ENCODE results near the gene SIVA1.

Gene SIVA1

GRCh38 chr14:104769324-104770071, 16.6 kb downstream of the SIVA1 start:
- Histone ChIP-seq H3K9ac (ENCODE audit: insufficient read length, low read depth) (no peak overlapping the region), H3K36me3 (ENCODE audit: insufficient read depth, insufficient read length, low read length) (peaks cover 52% of the 10 kb centered on the region), H3K4me3 (ENCODE audit: insufficient read length, low read depth) (no peak overlapping the region), H3K27me3 (ENCODE audit: insufficient read depth, insufficient read length) (no peaks in the 10 kb centered on the region), H3K4me1 (ENCODE audit: insufficient read depth, insufficient read length) (peaks cover 8% of the 10 kb centered on the region), H3K9me3 (ENCODE audit: insufficient read depth, low read length) (peaks cover 19% of the 10 kb centered on the region; the same call in 1 of the 2 replicates)
- DNase-seq (ENCODE audit: low read depth, low spot score) = no peak
- TF ChIP-seq SUZ12 (IDR thresholded peaks at IDR 0.05; ENCODE audit: extremely low read depth, insufficient read depth, insufficient read length) (no peak), YY1 (IDR thresholded peaks at IDR 0.05; ENCODE audit: insufficient read depth, insufficient read length) (no peak), ZNF274 (IDR thresholded peaks at IDR 0.05; ENCODE audit: low read depth, low read length) (no peak)

GRCh38 chr14:104770072-104770579, 17.2 kb downstream of the SIVA1 start:
- Histone ChIP-seq H3K36me3 (ENCODE audit: insufficient read depth, insufficient read length, low read length) (peaks cover 58% of the 10 kb centered on the region), H3K4me1 (ENCODE audit: insufficient read depth, insufficient read length) (peaks cover 8% of the 10 kb centered on the region)
- TF ChIP-seq SUZ12 (IDR thresholded peaks at IDR 0.05; ENCODE audit: extremely low read depth, insufficient read depth, insufficient read length) (no peak), YY1 (IDR thresholded peaks at IDR 0.05; ENCODE audit: insufficient read depth, insufficient read length) (no peak), ZNF274 (IDR thresholded peaks at IDR 0.05; ENCODE audit: low read depth, low read length) (no peak)

GRCh38 chr14:104770851-104771272, 17.9 kb downstream of the SIVA1 start:
- Histone ChIP-seq H3K4me3 (ENCODE audit: insufficient read length, low read depth) (no peak overlapping the region), H3K4me1 (ENCODE audit: insufficient read depth, insufficient read length) (peaks cover 8% of the 10 kb centered on the region), H3K9ac (ENCODE audit: insufficient read length, low read depth) (no peak overlapping the region), H3K36me3 (ENCODE audit: insufficient read depth, insufficient read length, low read length) (peaks cover 65% of the 10 kb centered on the region), H3K9me3 (ENCODE audit: insufficient read depth, low read length) (peaks cover 19% of the 10 kb centered on the region; the same call in 1 of the 2 replicates), H3K27me3 (ENCODE audit: insufficient read depth, insufficient read length) (no peaks in the 10 kb centered on the region)
- TF ChIP-seq ZNF274 (IDR thresholded peaks at IDR 0.05; ENCODE audit: low read depth, low read length) (no peak), SUZ12 (IDR thresholded peaks at IDR 0.05; ENCODE audit: extremely low read depth, insufficient read depth, insufficient read length) (no peak), YY1 (IDR thresholded peaks at IDR 0.05; ENCODE audit: insufficient read depth, insufficient read length) (no peak)
- DNase-seq (ENCODE audit: low read depth, low spot score) = no peak

More at GRCh38 chr14:104770072-104770579, 17.2 kb downstream of the SIVA1 start:
- peaks cover 19% of the 10 kb centered on the region; the same call in 1 of the 2 replicates for H3K9me3 ChIP-seq (ENCODE audit: insufficient read depth, low read length)
- no peaks in the 10 kb centered on the region for H3K27me3 ChIP-seq (ENCODE audit: insufficient read depth, insufficient read length)
- no peak for DNase-seq (ENCODE audit: low read depth, low spot score)
- H3K4me3 ChIP-seq (ENCODE audit: insufficient read length, low read depth) = no peak overlapping the region
- no peak overlapping the region for H3K9ac ChIP-seq (ENCODE audit: insufficient read length, low read depth)

GRCh38 chr14:104771374-104771773, 18.4 kb downstream of the SIVA1 start:
- TF ChIP-seq SUZ12 (IDR thresholded peaks at IDR 0.05; ENCODE audit: extremely low read depth, insufficient read depth, insufficient read length) (no peak), ZNF274 (IDR thresholded peaks at IDR 0.05; ENCODE audit: low read depth, low read length) (no peak), YY1 (IDR thresholded peaks at IDR 0.05; ENCODE audit: insufficient read depth, insufficient read length) (no peak)
- H3K9ac ChIP-seq (ENCODE audit: insufficient read length, low read depth) = no peak overlapping the region
- H3K4me3 ChIP-seq (ENCODE audit: insufficient read length, low read depth) = no peak overlapping the region
- no peaks in the 10 kb centered on the region for H3K27me3 ChIP-seq (ENCODE audit: insufficient read depth, insufficient read length)
- H3K4me1 ChIP-seq (ENCODE audit: insufficient read depth, insufficient read length) = peaks cover 8% of the 10 kb centered on the region
- DNase-seq (ENCODE audit: low read depth, low spot score) = no peak
- H3K36me3 ChIP-seq (ENCODE audit: insufficient read depth, insufficient read length, low read length) = peaks cover 68% of the 10 kb centered on the region
- H3K9me3 ChIP-seq (ENCODE audit: insufficient read depth, low read length) = peaks cover 19% of the 10 kb centered on the region; the same call in 1 of the 2 replicates

DNA sequence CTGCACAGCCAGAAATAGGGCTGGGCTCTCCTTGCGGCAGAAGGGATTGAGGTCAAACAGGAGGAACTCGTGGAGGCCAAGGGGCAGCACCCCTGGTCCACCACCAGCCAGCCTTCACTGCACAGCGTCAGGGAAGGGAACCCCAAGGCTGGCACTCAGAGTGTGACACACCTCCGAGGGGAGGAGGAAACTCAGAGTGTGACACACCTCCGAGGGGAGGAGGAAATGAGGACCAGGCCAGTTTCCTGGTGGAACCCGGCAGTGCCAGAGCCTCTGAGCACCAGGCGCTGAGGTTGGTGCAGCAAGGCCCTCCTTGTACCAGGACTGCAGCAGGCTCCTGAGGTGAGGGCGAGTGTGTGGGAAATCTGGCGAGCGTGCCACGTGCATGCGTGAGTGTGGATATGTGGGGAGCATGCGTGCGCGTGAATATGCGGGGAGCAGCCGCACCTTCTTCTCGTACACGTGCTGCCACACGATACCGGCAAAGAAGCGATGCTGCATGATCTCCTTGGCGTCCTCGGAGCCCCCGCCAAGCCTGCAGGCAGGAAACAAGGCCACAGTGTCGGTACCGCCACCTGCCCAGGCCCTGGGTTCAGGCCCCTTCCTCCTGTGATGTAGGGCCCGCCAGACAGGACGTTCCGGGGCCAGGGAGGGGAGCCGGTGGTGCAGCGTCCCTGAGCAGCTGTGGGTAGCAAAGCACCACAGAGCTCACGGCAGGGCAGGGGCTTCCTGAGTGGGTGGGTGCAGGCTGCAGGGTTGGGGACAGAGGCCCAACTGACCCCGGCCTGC, 19.2 kb downstream of the SIVA1 start:
- Histone ChIP-seq H3K9ac (ENCODE audit: insufficient read length, low read depth) (no peak overlapping the region), H3K27me3 (ENCODE audit: insufficient read depth, insufficient read length) (no peaks in the 10 kb centered on the region), H3K36me3 (ENCODE audit: insufficient read depth, insufficient read length, low read length) (peaks cover 76% of the 10 kb centered on the region), H3K4me1 (ENCODE audit: insufficient read depth, insufficient read length) (peaks cover 8% of the 10 kb centered on the region), H3K9me3 (ENCODE audit: insufficient read depth, low read length) (peaks cover 19% of the 10 kb centered on the region; the same call in 1 of the 2 replicates), H3K4me3 (ENCODE audit: insufficient read length, low read depth) (no peak overlapping the region)
- no peak for DNase-seq (ENCODE audit: low read depth, low spot score)
- TF ChIP-seq YY1 (IDR thresholded peaks at IDR 0.05; ENCODE audit: insufficient read depth, insufficient read length) (no peak), SUZ12 (IDR thresholded peaks at IDR 0.05; ENCODE audit: extremely low read depth, insufficient read depth, insufficient read length) (no peak), ZNF274 (IDR thresholded peaks at IDR 0.05; ENCODE audit: low read depth, low read length) (no peak)

- TF ChIP-seq ZNF274 (IDR thresholded peaks at IDR 0.05; ENCODE audit: low read depth, low read length) = no peak
- no peak for TF ChIP-seq YY1 (IDR thresholded peaks at IDR 0.05; ENCODE audit: insufficient read depth, insufficient read length)
- no peak for TF ChIP-seq SUZ12 (IDR thresholded peaks at IDR 0.05; ENCODE audit: extremely low read depth, insufficient read depth, insufficient read length)
- no peak for DNase-seq (ENCODE audit: low read depth, low spot score)
- H3K9ac ChIP-seq (ENCODE audit: insufficient read length, low read depth) = no peak overlapping the region
Measured at GRCh38 chr14:104772707-104773504, 20.0 kb downstream of the SIVA1 start.

More at GRCh38 chr14:104772707-104773504, 20.0 kb downstream of the SIVA1 start:
- no peaks in the 10 kb centered on the region for H3K27me3 ChIP-seq (ENCODE audit: insufficient read depth, insufficient read length)
- H3K9me3 ChIP-seq (ENCODE audit: insufficient read depth, low read length) = peaks cover 19% of the 10 kb centered on the region; the same call in 1 of the 2 replicates
- H3K4me1 ChIP-seq (ENCODE audit: insufficient read depth, insufficient read length) = peaks cover 5% of the 10 kb centered on the region
- no peak overlapping the region for H3K4me3 ChIP-seq (ENCODE audit: insufficient read length, low read depth)
- H3K36me3 ChIP-seq (ENCODE audit: insufficient read depth, insufficient read length, low read length) = peaks cover 82% of the 10 kb centered on the region

Data from NT2/D1 (cell line).